Measurements from ENCODE around the gene TXNDC2. TPM values are rescaled to one million over a fixed set of nuclear protein-coding genes. Genes with fewer than 3 reads are reported as not detected.

The TXNDC2 gene
- total RNA-seq, 4 donors from 2014 or later = 0.62 to 0.96 TPM; not detected in 2

GRCh38 chr18:9861157-9861556, 24.6 kb upstream of the TXNDC2 start:
- no peak overlapping the region for H3K27ac ChIP-seq
- no peak for ATAC-seq
- H3K36me3 ChIP-seq = peaks cover 3 to 29% of the 10 kb centered on the region in 2 donors
- TF ChIP-seq POLR2A (IDR thresholded peaks at IDR 0.05) = no peak
- TF ChIP-seq EP300 (IDR thresholded peaks at IDR 0.05) = no peak
- TF ChIP-seq CTCF (IDR thresholded peaks at IDR 0.05) = no peak
- TF ChIP-seq POLR2AphosphoS5 (IDR thresholded peaks at IDR 0.05) = no peak
- H3K4me1 ChIP-seq = peaks cover 1 to 11% (median 8%) of the 10 kb centered on the region in 3 donors
- H3K27me3 ChIP-seq = no peaks in the 10 kb centered on the region
- H3K4me3 ChIP-seq = no peak overlapping the region
- no peaks in the 10 kb centered on the region for H3K9me3 ChIP-seq

- no peak for ATAC-seq
- no peak for TF ChIP-seq POLR2A (IDR thresholded peaks at IDR 0.05)
- TF ChIP-seq EP300 (IDR thresholded peaks at IDR 0.05) = no peak
- TF ChIP-seq CTCF (IDR thresholded peaks at IDR 0.05) = no peak
- no peak for TF ChIP-seq POLR2AphosphoS5 (IDR thresholded peaks at IDR 0.05)
- H3K4me3 ChIP-seq = no peak overlapping the region
- 81 to 84% methylated on average over 4 of the region's 4 CpGs for WGBS, 2 donors (ENCODE audit: low coverage in 1 of 2)
- no peaks in the 10 kb centered on the region for H3K9me3 ChIP-seq
- H3K27me3 ChIP-seq = no peaks in the 10 kb centered on the region
- H3K36me3 ChIP-seq = peaks cover 3 to 29% of the 10 kb centered on the region in 2 donors
- no peak overlapping the region for H3K27ac ChIP-seq
- peaks cover 0 to 3% (median 0%) of the 10 kb centered on the region in 3 donors for H3K4me1 ChIP-seq
Measured at GRCh38 chr18:9861933-9862332, 23.8 kb upstream of the TXNDC2 start.

GRCh38 chr18:9862686-9863085, 23.1 kb upstream of the TXNDC2 start:
- Histone ChIP-seq H3K9me3 (no peaks in the 10 kb centered on the region), H3K36me3 (peaks cover 3 to 29% of the 10 kb centered on the region in 2 donors), H3K4me3 (no peak overlapping the region), H3K4me1 (no peaks in the 10 kb centered on the region), H3K27ac (no peak overlapping the region), H3K27me3 (no peaks in the 10 kb centered on the region)
- no peak for ATAC-seq
- WGBS, 2 donors (ENCODE audit: low coverage in 1 of 2) = 57 to 67% methylated on average over 2 to 3 of the region's 3 CpGs
- TF ChIP-seq EP300 (IDR thresholded peaks at IDR 0.05) = no peak
- no peak for TF ChIP-seq CTCF (IDR thresholded peaks at IDR 0.05)
- TF ChIP-seq POLR2AphosphoS5 (IDR thresholded peaks at IDR 0.05) = no peak
- TF ChIP-seq POLR2A (IDR thresholded peaks at IDR 0.05) = no peak

- no peak for ATAC-seq
- 0 to 83% methylated on average over 1 of the region's 2 CpGs for WGBS, 2 donors (ENCODE audit: low coverage in 1 of 2)
- no peaks in the 10 kb centered on the region for H3K27me3 ChIP-seq
- H3K27ac ChIP-seq = no peak overlapping the region
- H3K4me1 ChIP-seq = no peaks in the 10 kb centered on the region
- TF ChIP-seq POLR2AphosphoS5 (IDR thresholded peaks at IDR 0.05) (no peak), POLR2A (IDR thresholded peaks at IDR 0.05) (no peak), CTCF (IDR thresholded peaks at IDR 0.05) (no peak), EP300 (IDR thresholded peaks at IDR 0.05) (no peak)
- H3K9me3 ChIP-seq = no peaks in the 10 kb centered on the region
- peaks cover 3 to 29% of the 10 kb centered on the region in 2 donors for H3K36me3 ChIP-seq
- H3K4me3 ChIP-seq = no peak overlapping the region
Measured at GRCh38 chr18:9863282-9863681, 22.5 kb upstream of the TXNDC2 start.

- Histone ChIP-seq H3K4me1 (peaks cover 0 to 10% (median 2%) of the 10 kb centered on the region in 3 donors), H3K4me3 (no peak overlapping the region)
- TF ChIP-seq POLR2AphosphoS5 (IDR thresholded peaks at IDR 0.05) (no peak), POLR2A (IDR thresholded peaks at IDR 0.05) (no peak), EP300 (IDR thresholded peaks at IDR 0.05) (no peak), CTCF (IDR thresholded peaks at IDR 0.05) (no peak)
Measured at GRCh38 chr18:9865764-9866490, 19.8 kb upstream of the TXNDC2 start.

More at GRCh38 chr18:9865764-9866490, 19.8 kb upstream of the TXNDC2 start:
- no peaks in the 10 kb centered on the region for H3K9me3 ChIP-seq
- H3K27ac ChIP-seq = no peak overlapping the region
- peaks cover 0 to 10% of the 10 kb centered on the region in 2 donors for H3K36me3 ChIP-seq
- no peaks in the 10 kb centered on the region for H3K27me3 ChIP-seq
- WGBS, 2 donors (ENCODE audit: low coverage in 1 of 2) = 95 to 100% methylated on average over 4 to 6 of the region's 7 CpGs
- no peak for ATAC-seq
